SHP77 treated with DMSO at 0.1 percent for 48 hours (cell line): Measurements from ENCODE around the gene TRMT10C.
"Not testable (repeated sequence)": the region's sequence is repeated elsewhere in the genome, so short reads cannot be mapped to it uniquely, and the experiment has no call there.

Source experiments
- DNase-seq: peaks from one replicate; lab custom pipeline; 2025; lab: John Stamatoyannopoulos, UW

The TRMT10C gene

DNA sequence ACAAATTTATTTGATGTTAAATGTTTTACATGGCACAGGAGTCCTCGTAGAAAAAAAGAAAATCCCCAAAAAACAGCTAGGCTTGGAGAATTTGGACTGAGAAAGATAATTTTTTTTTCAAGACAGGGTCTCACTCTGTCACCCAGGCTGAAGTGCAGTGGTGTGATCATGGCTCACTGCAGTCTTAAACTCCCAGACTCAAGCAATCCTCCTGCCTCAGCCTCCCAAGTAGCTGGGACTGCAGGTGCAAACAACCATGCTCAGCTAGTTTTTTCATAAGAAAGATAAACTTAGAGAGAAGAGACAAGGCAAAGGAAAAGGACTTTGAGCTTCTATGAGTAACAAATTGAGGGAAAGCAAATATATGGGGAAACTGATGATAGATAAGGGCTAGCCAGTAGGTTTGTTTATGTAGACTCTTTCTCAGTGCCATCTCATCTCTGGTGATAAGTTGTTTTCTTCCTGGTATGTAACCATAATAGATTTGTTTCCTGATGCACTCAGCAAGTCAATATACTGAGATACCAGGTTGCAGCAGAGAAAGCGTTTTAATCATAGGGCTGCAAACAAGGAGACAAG lies 13.1 kb upstream of the TRMT10C start:
- DNase-seq = no peak

DNA sequence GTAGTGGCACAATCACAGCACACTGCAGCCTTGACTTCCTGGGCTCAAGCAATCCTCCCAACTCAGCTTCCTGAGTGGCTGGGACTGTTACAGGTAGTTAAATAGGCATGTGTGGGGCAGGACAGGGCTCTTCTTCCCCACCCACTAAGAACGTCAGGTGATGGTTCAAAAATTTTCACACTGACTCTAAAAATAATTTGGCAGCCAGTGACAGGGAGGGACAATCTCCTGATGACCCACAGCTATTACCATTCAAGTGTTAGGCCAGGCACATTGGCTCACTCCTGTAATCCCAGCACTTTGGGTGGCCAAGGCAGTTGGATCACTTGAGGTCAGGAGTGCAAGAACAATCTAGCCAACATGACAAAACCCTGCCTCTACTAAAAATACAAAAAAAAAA lies 12.2 kb upstream of the TRMT10C start:
- DNase-seq = no peak

DNA sequence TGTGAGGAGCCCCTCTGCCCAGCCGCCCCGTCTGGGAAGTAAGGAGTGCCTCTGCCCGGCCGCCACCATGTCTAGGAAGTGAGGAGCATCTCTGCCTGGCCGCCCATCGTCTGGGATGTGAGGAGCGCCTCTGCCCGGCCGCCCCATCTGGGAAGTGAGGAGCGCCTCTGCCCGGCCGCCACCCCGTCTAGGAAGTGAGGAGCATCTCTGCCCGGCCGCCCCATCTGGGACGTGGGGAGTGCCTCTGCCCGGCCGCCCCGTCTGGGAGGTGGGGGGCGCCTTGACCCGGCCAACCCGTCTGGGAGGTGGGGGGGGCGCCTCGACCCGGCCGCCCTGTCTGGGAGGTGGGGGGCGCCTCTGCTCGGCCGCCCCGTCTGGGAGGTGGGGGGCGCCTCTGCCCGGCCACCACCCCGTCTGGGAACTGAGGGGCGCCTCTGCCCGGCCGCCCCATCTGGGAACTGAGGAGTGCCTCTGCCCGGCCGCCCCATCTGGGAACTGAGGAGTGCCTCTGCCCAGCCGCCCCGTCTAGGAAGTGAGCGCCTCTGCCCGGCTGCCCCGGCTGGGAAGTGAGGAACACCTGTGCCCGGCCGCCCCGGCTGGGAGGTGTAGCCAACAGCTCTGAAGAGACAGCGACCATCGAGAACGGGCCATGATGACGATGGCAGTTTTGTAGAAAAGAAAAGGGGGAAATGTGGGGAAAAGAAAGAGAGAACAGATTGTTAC lies 10.1 kb upstream of the TRMT10C start:
- not testable (repeated sequence) for DNase-seq

DNA sequence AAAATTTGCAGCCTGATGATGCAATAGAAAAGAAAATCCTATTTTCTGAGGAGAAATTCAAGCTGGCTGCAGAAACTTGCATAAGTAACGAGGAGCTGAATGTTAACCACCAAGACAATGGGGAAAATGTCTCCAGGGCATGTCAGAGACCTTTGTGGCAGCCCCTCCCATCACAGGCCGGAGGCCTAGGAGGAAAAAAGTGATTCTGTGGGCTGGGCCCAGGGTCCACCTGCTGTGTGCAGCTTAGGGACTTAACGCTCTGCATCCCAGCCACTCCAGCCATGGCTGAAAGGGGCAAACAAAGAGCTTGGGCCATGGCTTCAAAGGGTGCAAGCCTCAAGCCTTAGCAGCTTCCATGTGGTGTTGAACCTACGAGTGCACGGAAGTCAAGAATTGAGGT lies 8.3 kb upstream of the TRMT10C start:
- DNase-seq = not testable (repeated sequence)

DNA sequence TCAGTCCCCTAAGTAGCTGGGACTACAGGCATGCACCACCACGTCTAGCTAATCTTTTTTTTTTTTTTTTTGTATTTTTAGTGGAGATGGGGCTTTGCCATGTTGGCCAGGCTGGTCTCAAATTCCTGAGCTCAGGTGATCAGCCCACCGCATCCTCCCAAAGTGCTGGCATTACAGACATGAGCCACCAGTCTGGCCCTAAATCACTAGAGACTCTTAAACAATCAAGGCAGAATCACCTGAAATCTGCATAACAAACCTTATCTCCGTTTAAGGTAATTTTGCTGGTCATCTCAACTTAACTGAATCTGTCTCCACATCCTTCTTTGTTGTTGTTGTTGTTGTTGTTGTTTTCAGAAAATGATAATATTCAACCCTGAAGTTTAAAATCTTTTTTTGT lies 5.6 kb upstream of the TRMT10C start:
- DNase-seq = no peak

DNA sequence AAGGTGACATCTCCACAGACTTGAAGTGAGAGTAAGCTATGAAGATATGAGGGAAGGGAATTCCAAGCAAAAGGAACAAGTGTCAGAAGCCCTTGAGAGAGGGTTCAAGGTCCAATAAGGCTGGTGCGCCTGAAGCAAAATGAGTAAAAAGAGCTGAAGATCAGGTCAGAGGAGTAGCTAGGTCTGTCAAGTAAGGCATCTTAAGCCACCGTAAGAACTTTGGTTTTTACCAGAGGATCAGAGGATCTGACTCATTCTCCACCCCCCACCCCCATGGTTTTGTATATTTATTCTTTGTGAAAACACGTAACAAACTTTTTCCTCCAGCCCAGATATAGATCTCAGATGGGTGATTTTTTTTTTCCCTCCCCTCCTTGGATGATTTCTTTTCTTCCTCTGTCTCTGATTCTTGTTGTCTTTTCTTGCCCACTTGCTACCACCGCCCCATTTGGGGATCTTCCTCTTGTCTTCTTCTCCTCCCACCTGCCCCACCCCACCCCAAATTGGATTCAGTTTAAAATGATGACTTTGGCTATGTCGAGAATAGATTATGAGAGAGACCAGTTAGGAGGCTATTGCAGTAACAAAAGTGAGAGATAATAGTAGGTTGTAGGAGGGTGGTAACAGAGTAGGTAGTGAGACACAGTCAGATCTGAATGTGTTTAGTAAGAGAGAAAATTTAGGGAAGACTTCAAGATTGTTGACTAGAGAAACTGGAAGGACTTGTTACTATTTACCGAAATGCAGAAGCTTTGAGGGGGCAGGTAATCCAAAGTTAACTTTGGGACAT lies 6.1 kb downstream of the TRMT10C start:
- DNase-seq = no peak

DNA sequence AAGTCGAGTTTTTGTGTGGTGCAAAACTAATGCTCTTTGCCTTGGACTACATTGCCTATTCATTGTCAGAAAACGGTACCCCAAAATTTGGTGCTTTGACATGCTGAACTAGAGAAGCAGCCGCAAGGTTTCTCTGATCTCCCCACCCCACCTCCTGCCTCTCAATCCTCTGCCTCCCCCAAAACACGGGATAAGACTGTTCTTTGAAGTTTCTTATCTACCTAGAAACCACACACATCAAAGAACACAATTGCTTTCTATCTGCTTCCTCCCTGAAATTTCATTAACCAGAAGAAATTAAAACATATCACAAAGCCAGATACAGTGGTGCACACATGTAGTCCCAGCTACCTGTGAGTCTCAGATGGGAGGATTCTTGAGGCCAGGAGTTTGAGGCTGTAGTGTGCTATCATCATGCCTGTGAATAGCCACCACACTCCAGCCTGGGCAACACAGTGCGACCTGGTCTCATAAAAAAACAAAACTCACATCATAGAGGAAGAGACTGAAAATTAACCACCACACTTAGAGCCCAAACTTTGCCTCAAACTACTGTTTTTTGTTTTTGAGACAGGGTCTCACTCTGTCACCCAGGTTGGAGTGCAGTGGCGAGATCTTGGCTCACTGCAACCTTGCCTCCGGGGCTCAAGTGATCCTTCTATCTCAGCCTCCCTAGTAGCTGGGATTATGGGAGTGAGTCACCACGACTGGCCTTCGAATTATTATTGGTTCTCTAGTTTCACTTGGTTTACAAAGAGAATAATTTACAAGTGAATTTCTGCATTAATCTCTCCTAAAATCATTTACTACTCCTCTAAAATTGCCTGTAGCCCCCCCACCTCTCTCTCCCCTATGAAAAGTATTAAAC lies 9.6 kb downstream of the TRMT10C start:
- DNase-seq = no peak

DNA sequence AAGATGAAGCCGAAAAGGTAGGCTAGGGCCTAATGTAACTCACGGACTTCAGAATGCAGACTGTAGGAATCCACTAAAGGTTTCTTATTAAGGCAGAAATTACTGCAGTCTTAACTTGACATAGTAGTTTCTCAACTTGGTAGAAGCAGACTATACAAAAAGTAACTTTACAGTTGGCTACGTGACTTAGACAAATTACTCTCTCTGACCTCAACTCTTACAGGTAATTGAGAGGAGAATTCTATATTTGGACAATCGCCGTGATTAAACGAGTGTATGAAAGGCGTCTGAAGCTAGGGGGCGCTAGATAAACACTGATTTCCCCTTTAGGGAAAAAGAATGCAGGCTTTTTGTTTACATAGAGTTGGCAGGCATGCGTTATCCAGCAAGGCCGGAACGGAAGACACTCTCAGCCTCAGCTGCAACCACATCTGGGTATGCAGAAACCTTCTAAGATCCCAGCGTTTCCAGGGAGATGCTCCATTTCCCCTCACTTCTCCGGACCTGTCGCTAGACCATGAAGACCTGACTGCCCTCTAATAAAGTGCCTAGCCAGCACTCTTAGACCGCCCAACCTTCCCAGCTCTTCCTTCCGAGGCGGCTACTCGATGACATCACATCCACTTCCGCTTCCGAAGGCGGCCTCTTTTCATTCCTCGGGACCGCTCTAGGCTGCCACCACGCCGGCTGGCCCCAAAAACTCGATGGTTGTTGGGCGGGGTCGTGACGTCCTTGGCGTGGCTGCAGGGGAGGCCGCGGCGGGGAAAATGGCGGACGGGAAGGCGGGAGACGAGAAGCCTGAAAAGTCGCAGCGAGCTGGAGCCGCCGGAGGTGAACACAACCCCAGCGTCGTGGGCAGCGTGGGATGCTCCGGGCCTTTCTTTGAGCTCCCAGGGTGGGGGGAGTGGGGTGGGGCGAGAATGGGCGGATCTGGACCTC lies 12.1 kb downstream of the TRMT10C start, which contains the start of gene PCNP:
Gene PCNP (plus strand): TSS at position 732 of the 939 bp plus-strand sequence. CDS start 36 bp downstream, at position 768.
- DNase-seq = peak; percentile 97

DNA sequence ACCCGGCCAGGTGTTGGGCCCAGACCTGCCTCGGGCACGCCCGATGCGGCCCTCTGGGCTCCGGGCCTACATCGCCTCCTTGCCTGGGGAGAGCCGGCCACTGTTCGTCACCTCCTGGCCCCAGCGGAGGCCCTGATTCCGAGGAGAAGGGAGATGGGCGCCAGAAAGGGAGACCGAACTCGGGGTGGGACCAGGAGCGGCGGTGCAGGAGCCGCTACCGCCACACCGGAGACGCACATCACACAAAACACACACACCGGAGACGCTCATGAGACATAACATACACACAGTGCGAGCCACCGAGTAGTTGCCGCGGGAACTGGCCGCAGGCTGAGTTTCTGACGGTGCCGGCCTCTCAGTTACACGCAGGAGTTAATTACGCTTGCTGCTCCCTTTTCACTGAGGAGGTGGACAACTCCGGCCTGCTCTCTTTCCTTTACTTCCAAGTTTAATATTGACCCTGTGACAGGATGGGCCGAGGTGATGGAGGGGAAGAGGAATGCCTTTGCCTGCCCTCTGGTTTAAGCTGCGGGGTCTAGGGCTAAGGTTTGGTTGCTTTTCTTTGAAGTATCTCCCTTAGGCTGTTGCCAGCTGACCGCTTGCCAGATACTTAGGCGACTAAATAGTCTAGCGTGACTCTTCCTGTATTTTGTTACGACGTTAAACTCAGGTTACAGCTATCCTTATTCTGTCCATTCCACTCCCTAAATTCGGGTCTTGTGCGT lies 12.9 kb downstream of the TRMT10C start:
- no peak for DNase-seq

DNA sequence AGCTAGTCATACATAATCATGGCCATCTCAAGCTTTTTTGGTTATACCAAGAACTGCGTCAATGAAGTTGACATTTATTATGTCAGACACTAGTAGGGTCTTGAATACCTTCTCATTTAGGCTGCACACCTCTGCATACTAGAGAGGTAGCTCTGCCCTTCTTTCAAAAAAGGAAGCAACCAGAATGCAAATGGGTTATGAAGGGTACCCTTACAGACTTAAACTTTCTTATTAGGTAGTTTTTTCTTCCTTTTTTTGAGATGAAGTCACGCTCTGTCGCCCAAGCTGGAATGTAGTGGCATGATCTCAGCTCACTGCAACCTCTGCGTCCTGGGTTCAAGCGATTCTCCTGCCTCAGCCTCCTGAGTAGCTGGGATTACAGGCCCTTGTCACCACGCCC lies 15.6 kb downstream of the TRMT10C start:
- no peak for DNase-seq

DNA sequence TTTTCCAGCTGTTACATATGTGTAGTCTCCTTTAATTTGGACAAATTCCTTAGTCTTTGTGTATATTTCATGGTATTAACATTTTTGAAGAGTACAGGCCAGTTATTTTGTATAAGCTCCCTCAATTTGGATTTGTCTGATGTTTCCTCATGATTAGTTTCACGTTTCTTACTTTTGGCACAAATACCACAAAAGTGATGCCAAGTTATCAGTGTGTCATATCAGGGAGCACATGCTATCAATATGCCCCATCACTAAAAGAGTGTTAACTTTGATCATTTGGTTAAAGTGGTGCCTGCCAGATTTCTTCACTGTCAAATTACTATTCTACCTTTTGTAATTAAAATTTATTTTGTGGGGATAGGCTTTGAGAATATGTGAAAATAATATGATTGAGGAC lies 26.9 kb downstream of the TRMT10C start:
- DNase-seq = no peak

DNA sequence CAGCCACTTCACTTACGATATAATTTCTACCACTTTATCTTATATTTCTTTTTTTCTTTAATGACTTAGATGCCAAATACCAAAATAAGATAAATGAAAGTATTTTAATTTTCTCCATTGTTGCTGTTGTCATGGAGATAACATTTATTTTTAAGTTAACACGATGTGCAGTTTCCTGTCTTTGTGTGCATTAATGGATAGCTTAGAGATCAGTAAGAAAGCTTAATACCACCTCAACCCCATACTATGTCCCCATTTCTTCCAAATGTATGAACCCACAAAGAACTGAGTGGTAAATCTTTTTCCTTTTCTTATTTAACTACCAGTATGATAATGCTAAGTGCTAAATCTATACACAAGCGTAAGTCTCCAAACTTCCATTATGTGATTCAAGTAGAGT lies 29.4 kb downstream of the TRMT10C start:
- DNase-seq = no peak

DNA sequence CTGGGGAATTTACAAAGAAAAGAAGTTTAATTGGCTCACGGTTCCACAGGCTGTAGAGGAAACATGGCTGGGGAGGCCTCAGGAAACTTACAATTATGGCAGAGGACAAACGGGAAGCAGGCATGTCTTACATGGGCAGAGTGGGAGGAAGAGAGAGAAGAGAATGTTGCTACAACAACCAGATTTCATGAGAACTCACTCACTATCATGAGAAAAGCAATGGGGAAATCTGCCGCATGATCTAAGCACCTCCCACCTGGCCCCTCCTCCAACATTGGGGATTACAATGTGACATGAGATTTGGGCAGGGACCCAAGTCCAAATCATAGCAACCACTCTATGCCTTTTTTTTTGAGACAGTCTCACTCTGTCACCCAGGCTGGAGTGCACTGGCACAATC lies 41.1 kb downstream of the TRMT10C start:
- no peak for DNase-seq

DNA sequence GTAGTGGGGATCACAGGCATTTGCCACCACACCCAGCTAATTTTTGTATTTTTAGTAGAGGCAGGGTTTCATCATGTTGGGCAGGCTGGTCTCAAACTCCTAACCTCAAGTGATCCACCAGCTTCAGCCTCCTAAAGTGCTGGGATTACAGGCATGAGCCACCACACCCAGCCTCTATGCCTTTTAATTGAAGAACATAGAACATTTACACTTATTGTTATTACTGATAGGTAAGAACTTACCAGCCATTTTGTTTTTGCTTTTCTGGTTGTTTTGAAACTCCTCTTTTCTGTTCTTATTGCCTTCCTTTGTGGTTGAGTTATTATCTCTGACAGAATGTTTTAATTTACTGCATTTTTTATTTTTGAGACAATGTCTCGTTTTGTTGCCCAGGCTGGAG lies 41.5 kb downstream of the TRMT10C start:
- no peak for DNase-seq

DNA sequence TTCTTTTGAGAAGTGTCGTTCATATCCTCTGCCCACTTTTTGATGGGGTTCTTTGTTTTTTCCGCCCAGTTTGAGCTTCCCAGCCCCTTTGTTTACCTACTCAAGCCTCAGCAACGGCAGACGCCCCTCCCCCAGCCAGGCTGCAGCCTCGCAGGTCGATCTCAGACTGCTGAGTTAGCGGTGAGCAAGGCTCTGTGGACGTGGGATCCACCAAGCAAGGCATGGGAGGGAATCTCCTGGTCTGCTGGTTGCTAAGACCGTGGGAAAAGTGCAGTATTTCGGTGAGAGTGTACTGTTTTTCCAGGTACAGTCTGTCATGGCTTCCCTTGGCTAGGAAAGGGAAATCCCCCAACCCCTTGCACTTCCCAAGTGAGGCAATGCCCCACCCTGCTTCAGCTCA lies 43.7 kb downstream of the TRMT10C start:
- DNase-seq = not testable (repeated sequence)

DNA sequence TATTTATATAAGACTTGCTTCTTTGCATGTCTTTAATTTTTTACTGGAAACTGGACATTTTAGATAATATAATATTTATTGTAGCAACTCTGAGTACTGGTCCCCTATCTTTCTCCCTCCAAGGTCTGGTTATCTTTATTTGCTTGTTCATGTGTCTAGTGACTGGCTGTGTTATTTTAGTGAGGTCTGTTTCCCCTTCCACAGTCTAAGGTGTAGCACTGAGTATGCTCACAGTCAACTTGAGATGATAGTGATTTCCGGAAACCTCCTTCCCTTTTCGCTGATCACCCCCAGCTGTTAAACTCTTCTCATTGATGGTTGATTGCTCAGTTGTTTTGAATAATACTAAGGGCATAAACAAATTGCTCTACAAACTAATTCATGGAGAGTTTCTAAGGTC lies 49.4 kb downstream of the TRMT10C start:
- DNase-seq = no peak

DNA sequence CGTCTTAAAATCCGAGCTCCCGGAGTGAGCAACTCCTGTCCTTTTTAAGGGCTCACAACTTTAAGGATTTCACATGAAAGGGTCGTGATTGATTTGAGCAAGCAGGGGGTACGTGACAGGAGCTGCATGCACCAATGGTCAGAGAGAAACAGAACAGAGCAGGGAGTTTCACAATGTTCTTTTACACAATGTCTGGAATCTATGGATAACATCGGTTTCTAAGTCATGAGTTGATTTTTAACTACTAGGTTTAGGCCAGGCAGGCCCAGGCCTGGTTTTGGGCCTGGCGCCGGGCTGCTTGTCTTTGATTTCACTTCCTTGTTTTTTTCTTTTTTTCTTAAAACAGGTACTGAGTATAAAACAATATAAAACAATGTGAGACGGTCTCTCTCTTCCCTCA lies 51.3 kb downstream of the TRMT10C start:
- not testable (repeated sequence) for DNase-seq

DNA sequence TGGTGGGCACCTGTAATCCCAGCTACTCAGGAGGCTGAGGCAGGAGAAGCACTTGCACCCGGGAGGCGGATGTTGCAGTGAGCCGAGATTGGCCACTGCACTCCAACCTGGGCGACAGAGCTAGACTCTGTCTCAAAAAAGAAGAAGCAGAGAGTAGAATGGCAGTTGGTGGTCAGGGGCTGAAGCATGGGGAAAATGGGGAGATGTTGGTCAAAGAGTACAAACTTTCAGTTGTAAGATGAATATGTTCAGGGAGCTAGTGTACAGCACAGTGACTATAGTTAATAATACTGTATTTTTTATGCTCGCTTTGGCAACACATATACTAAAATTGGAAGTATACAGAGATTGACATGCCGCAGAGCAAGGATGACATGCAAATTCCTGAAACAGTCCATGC lies 53.9 kb downstream of the TRMT10C start:
- no peak for DNase-seq
